A549 (cell line): ENCODE data around the gene GARIN3. TPM values are rescaled to one million over a fixed set of nuclear protein-coding genes. Genes with fewer than 3 reads are reported as not detected.

Experiments
- ATAC-seq, 2 experiments: fragments of 200-7000 bp in 1 of 2; fragments of >200 bp in 1 of 2; cut with Nextera tagmentation in 1 of 2; cut with Tn5 transposase in 1 of 2; 3 replicates each; pipeline versions ENCODE4 v1.8.0 to v1.9.1; 2018 to 2020; ENCODE audit warnings: mild to moderate bottlenecking in 1 of 2, moderate library complexity in 1 of 2
- CTCF ChIA-PET: fragments of 300-600 bp; sonication (Branson Sonifier 250); formaldehyde crosslinking; extraction: SDS; loops from one replicate; lab custom pipeline; 2021; ENCODE audit warnings: antibody characterized with exemption, inconsistent platforms; lab: Yijun Ruan, JAX
- POLR2A ChIA-PET: fragments of 350-600 bp; formaldehyde crosslinking; extraction: SDS; loops from one replicate; lab custom pipeline; 2021; ENCODE audit warnings: antibody characterized with exemption, inconsistent platforms; lab: Yijun Ruan, JAX
- DNase-seq, 2 experiments: peaks; one replicate each; pipeline versions ENCODE4 v3.0.0 to v3.0.0-alpha.2; 2011 to 2016; ENCODE audit warnings: low read depth in 1 of 2, low spot score in 1 of 2
- FAIRE-seq: peaks from 2 replicates; lab custom pipeline; 2011; peaks lifted over from hg19 to GRCh38; lab: Jason Lieb, UNC
- H3K27ac ChIP-seq, 2 experiments: fragments of >200 bp; sonication (Bioruptor Twin); formaldehyde crosslinking; 3 replicates each; pipeline ENCODE4 v1.5.1; 2016 to 2017
- H3K4me1 ChIP-seq: fragments of >200 bp; sonication (Bioruptor Twin); formaldehyde crosslinking; 3 replicates; pipeline ENCODE4 v1.6.1; 2016
- H3K4me2 ChIP-seq: fragments of >200 bp; sonication (Bioruptor Twin); formaldehyde crosslinking; 3 replicates; pipeline ENCODE4 v1.6.1; 2016
- H3K4me3 ChIP-seq: fragments of >200 bp; sonication (Bioruptor Twin); formaldehyde crosslinking; 3 replicates; pipeline ENCODE4 v1.5.1; 2016
- H3K9me3 ChIP-seq: fragments of >200 bp; sonication (Bioruptor Twin); formaldehyde crosslinking; 3 replicates; pipeline ENCODE4 v1.6.1; 2016
- BHLHE40 ChIP-seq: IDR thresholded peaks from 2 replicates; pipeline ENCODE4 v1.6.1; 2012; ENCODE audit warnings: low read depth, low read length, inconsistent platforms
- CEBPB ChIP-seq, 2 experiments: fragments of >200 bp in 1 of 2; sonication (Bioruptor Twin) in 1 of 2; formaldehyde crosslinking in 1 of 2; IDR thresholded peaks; 2 replicates each; pipeline ENCODE4 v1.6.1; 2012 to 2016
- CHD4 ChIP-seq: fragments of 200-600 bp; sonication (generic); IDR thresholded peaks from 2 replicates; pipeline ENCODE4 v1.6.1; 2016; ENCODE audit warnings: antibody characterized with exemption, mild to moderate bottlenecking, borderline replicate concordance
- EHF ChIP-seq: fragments of 250-450 bp; sonication (Bioruptor Pico); IDR thresholded peaks from 2 replicates; pipeline ENCODE4 v1.5.0; 2020; ENCODE audit warnings: mild to moderate bottlenecking
- EHMT2 ChIP-seq: fragments of 200-600 bp; sonication (generic); IDR thresholded peaks from 2 replicates; pipeline ENCODE4 v1.6.1; 2016; ENCODE audit warnings: antibody characterized with exemption, low read depth, mild to moderate bottlenecking, moderate library complexity
- ELK1 ChIP-seq: fragments of 150-350 bp; IDR thresholded peaks from 2 replicates; pipeline ENCODE4 v1.6.1; 2014; ENCODE audit warnings: low read depth, mild to moderate bottlenecking, low read length
- FOSB ChIP-seq: fragments of 250-450 bp; sonication (Bioruptor Pico); IDR thresholded peaks from 2 replicates; pipeline ENCODE4 v1.5.0; 2020; ENCODE audit warnings: mild to moderate bottlenecking, moderate library complexity
- HES2 ChIP-seq: fragments of >200 bp; sonication (Bioruptor Twin); formaldehyde crosslinking; IDR thresholded peaks from 2 replicates; pipeline ENCODE4 v1.6.1; 2016
- HMGXB4 ChIP-seq: fragments of 250-450 bp; sonication (Bioruptor Pico); IDR thresholded peaks from 2 replicates; pipeline ENCODE4 v1.5.0; 2021; ENCODE audit warnings: mild to moderate bottlenecking, moderate library complexity, borderline replicate concordance
- HOXA7 ChIP-seq: fragments of 250-450 bp; sonication (Bioruptor Pico); IDR thresholded peaks from 2 replicates; pipeline ENCODE4 v1.5.0; 2020; ENCODE audit warnings: mild to moderate bottlenecking, moderate library complexity
- HOXB13 ChIP-seq: fragments of 250-450 bp; sonication (Bioruptor Pico); IDR thresholded peaks from 2 replicates; pipeline ENCODE4 v1.5.0; 2020; ENCODE audit warnings: low read depth, mild to moderate bottlenecking, moderate library complexity
- HOXB5 ChIP-seq: fragments of 250-450 bp; sonication (Bioruptor Pico); IDR thresholded peaks from 2 replicates; pipeline ENCODE4 v1.5.0; 2020; ENCODE audit warnings: mild to moderate bottlenecking, moderate library complexity
- JUN ChIP-seq, 2 experiments: fragments of >200 bp; sonication (Bioruptor Twin); formaldehyde crosslinking; IDR thresholded peaks; 2 replicates in 1 of 2; 3 replicates in 1 of 2; pipeline ENCODE4 v1.6.1; 2016 to 2017
- KDM1A ChIP-seq: fragments of 200-600 bp; sonication (generic); IDR thresholded peaks from 2 replicates; pipeline ENCODE4 v1.6.1; 2016; ENCODE audit warnings: low read depth, mild to moderate bottlenecking
- KDM5A ChIP-seq: fragments of 200-600 bp; sonication (generic); IDR thresholded peaks from 2 replicates; pipeline ENCODE4 v1.6.1; 2016; ENCODE audit warnings: antibody characterized with exemption, mild to moderate bottlenecking
- MAFK ChIP-seq: fragments of 450-650 bp; IDR thresholded peaks from 2 replicates; pipeline ENCODE4 v1.6.1; 2014; ENCODE audit not compliant: partially characterized antibody
- MAX ChIP-seq: IDR thresholded peaks from 2 replicates; pipeline ENCODE4 v1.6.1; 2012
- MAZ ChIP-seq: fragments of 150-350 bp; IDR thresholded peaks from 2 replicates; pipeline ENCODE4 v1.6.1; 2014; ENCODE audit warnings: antibody characterized with exemption, low read depth, low read length, borderline replicate concordance
- NFE2L2 ChIP-seq: fragments of 150-350 bp; conservative IDR thresholded peaks from 2 replicates; pipeline ENCODE4 v1.6.1; 2014; ENCODE audit warnings: low read length
- NPAS2 ChIP-seq: fragments of 250-450 bp; sonication (Bioruptor Pico); IDR thresholded peaks from 2 replicates; pipeline ENCODE4 v1.8.0; 2022; ENCODE audit warnings: mild to moderate bottlenecking, moderate library complexity, borderline replicate concordance
- NR3C1 ChIP-seq: fragments of >200 bp; sonication (Bioruptor Twin); formaldehyde crosslinking; IDR thresholded peaks from 3 replicates; pipeline ENCODE4 v1.6.1; 2017
- PHF8 ChIP-seq: fragments of 200-600 bp; sonication (generic); IDR thresholded peaks from 2 replicates; pipeline ENCODE4 v1.6.1; 2016; ENCODE audit warnings: low read depth, mild to moderate bottlenecking, antibody characterized with exemption, moderate library complexity, borderline replicate concordance
- POLR2AphosphoS2 ChIP-seq: conservative IDR thresholded peaks from 2 replicates; pipeline ENCODE4 v1.6.1; 2012; ENCODE audit warnings: low read length, improper control_type of control experiment, inconsistent platforms
- RCOR1 ChIP-seq: fragments of 150-350 bp; IDR thresholded peaks from 2 replicates; pipeline ENCODE4 v1.6.1; 2014; ENCODE audit warnings: antibody characterized with exemption, low read length, low read depth
- SREBF2 ChIP-seq: fragments of 450-650 bp; IDR thresholded peaks from 2 replicates; pipeline ENCODE4 v1.6.1; 2014; ENCODE audit warnings: mild to moderate bottlenecking, moderate library complexity
- USF2 ChIP-seq: fragments of 450-650 bp; IDR thresholded peaks from 2 replicates; pipeline ENCODE4 v1.6.1; 2014; ENCODE audit warnings: antibody characterized with exemption
- ZFP36 ChIP-seq: fragments of 450-650 bp; IDR thresholded peaks from 2 replicates; pipeline ENCODE4 v1.6.1; 2014; ENCODE audit warnings: borderline replicate concordance; ENCODE audit not compliant: partially characterized antibody
- ZSCAN20 ChIP-seq: fragments of 250-450 bp; sonication (Bioruptor Pico); IDR thresholded peaks from 2 replicates; pipeline ENCODE4 v1.8.0; 2022; ENCODE audit warnings: mild to moderate bottlenecking, moderate library complexity
- WGBS: methylation state at CpG from one replicate; pipeline ENCODE4 v1.1.6; 2017; ENCODE audit errors: missing lambda C conversion rate; 5-methylcytosine and 5-hydroxymethylcytosine counted together
- polyA plus RNA-seq, 4 experiments: library from polyadenylated mRNA; depleted of rRNA in 3 of 4; stranded (reverse); fragments of >200 nt; fragmentation: RNase III in 1 of 4; extraction: RNeasy Plus Mini Kit Qiagen cat#74134 plus additional on column Dnase treatment in 1 of 4; gene quantifications; 2 replicates in 3 of 4; 3 replicates in 1 of 4; pipeline ENCODE4 v1.2.3, GENCODE V29; 2011 to 2017

Gene GARIN3
- polyA plus RNA-seq, 2 of the 4 experiments (the other 2 are of a cell fraction), result not detected

- CTCF ChIA-PET, result interaction anchor here (0.6 to 2.5 kb wide), 3 partner anchors 19 to 300 kb away, joined by 3 to 10 read pairs (median 4); no protein-coding TSS in a partner anchor
These were observed 1.2 kb upstream of the GARIN3 start for GRCh38 chr5:157167214-157167621.

GRCh38 chr5:157165668-157166067 lies 396 bp downstream of the GARIN3 start:
- DNase-seq (no peak), ATAC-seq (no peak), FAIRE-seq (no peak)
- TF ChIP-seq SREBF2 (no peak), KDM1A (no peak), HOXB5 (no peak), MAZ (no peak), MAFK (no peak), MAX (no peak), HES2 (no peak), ZFP36 (no peak), CEBPB (IDR thresholded peaks at IDR 0.05) (no peak), JUN (IDR thresholded peaks at IDR 0.05) (no peak), POLR2AphosphoS2 (no peak)
- Histone ChIP-seq H3K4me3 (no peak overlapping the region), H3K4me2 (no peak overlapping the region), H3K9me3 (no peaks in the 10 kb centered on the region), H3K27ac (no peak overlapping the region), H3K4me1 (no peaks in the 10 kb centered on the region)
- 54% methylated on average over 14 of the region's 14 CpGs for WGBS
- POLR2A ChIA-PET, result no interaction called here
- CTCF ChIA-PET, result interaction anchor here (1.1 kb wide), 1 partner anchor 23 kb away, joined by 3 read pairs; the partner anchor contains the start of gene MED7

More at GRCh38 chr5:157167214-157167621, 1.2 kb upstream of the GARIN3 start:
- TF ChIP-seq KDM1A, result no peak
- TF ChIP-seq NR3C1, result no peak
- TF ChIP-seq HMGXB4, result no peak
- no peak for TF ChIP-seq HOXB5
- no peak for TF ChIP-seq HOXB13 (CRISPR knock-in tag)
- TF ChIP-seq RCOR1, result no peak
- no peak for TF ChIP-seq KDM5A
- no peak for TF ChIP-seq NFE2L2
- no peak for TF ChIP-seq CHD4
- no peak for TF ChIP-seq EHF (CRISPR knock-in tag)
- no peak for TF ChIP-seq ELK1
- TF ChIP-seq PHF8, result no peak
- TF ChIP-seq JUN (IDR thresholded peaks at IDR 0.05), result no peak
- no peak for TF ChIP-seq ZFP36
- no peak for TF ChIP-seq NPAS2 (CRISPR knock-in tag)
- no peak overlapping the region for H3K4me3 ChIP-seq
- WGBS, result 59% methylated on average over 4 of the region's 4 CpGs
- ATAC-seq (no peak), DNase-seq (no peak), FAIRE-seq (no peak)
- H3K9me3 ChIP-seq, result no peaks in the 10 kb centered on the region
- H3K4me2 ChIP-seq, result no peak overlapping the region
- POLR2A ChIA-PET, result no interaction called here
- no peaks in the 10 kb centered on the region for H3K4me1 ChIP-seq
- no peak overlapping the region for H3K27ac ChIP-seq

- ChIA-PET POLR2A (no interaction called here), CTCF (interaction anchor here (0.7 to 1.1 kb wide), 2 partner anchors 16 to 23 kb away, joined by 3 read pairs; partner anchors contain the start of gene MED7)
- 61% methylated on average over 4 of the region's 4 CpGs for WGBS
- FAIRE-seq (no peak), ATAC-seq (no peak), DNase-seq (no peak)
- Histone ChIP-seq H3K27ac (no peak overlapping the region), H3K9me3 (no peaks in the 10 kb centered on the region), H3K4me2 (no peak overlapping the region), H3K4me1 (no peaks in the 10 kb centered on the region), H3K4me3 (no peak overlapping the region)
- no peak for TF ChIP-seq USF2
- no peak for TF ChIP-seq MAX
- no peak for TF ChIP-seq CHD4
- TF ChIP-seq POLR2AphosphoS2, result no peak
- TF ChIP-seq ZSCAN20, result no peak
- no peak for TF ChIP-seq NPAS2 (CRISPR knock-in tag)
- TF ChIP-seq HOXA7 (CRISPR knock-in tag), result no peak
- no peak for TF ChIP-seq RCOR1
- no peak for TF ChIP-seq FOSB (CRISPR knock-in tag)
- TF ChIP-seq HOXB5, result no peak
- TF ChIP-seq EHMT2, result no peak
- no peak for TF ChIP-seq KDM5A
- TF ChIP-seq BHLHE40, result no peak
These were observed 803 bp downstream of the GARIN3 start for GRCh38 chr5:157165261-157165660.
